NCI-H2171 treated with DMSO at 0.1 percent for 48 hours (cell line): Measurements from ENCODE around the gene WDR93.
A peak's percentile ranks its signal among the peaks of the same experiment; 100 is the strongest.
"Not testable (repeated sequence)": the region's sequence is repeated elsewhere in the genome, so short reads cannot be mapped to it uniquely, and the experiment has no call there.

Experiments
- DNase-seq: peaks from one replicate; lab custom pipeline; 2025; lab: John Stamatoyannopoulos, UW

The WDR93 gene

GRCh38 chr15:89769366-89769765, 78.8 kb downstream of the WDR93 start:
- no peak for DNase-seq

- no peak for DNase-seq
Measured at GRCh38 chr15:89770041-89770440, 79.4 kb downstream of the WDR93 start.

- DNase-seq = peak; percentile 44
Measured at GRCh38 chr15:89772932-89773583, 82.4 kb downstream of the WDR93 start.

- no peak for DNase-seq
Measured at GRCh38 chr15:89774492-89774891, 83.9 kb downstream of the WDR93 start.

GRCh38 chr15:89775815-89776214, 85.2 kb downstream of the WDR93 start:
- no peak for DNase-seq

GRCh38 chr15:89776274-89777072, 85.9 kb downstream of the WDR93 start, which contains the start of gene MESP2:
MESP2 (plus strand) TSS chr15:89776332; CDS start chr15:89776358, 26 bp downstream.
- DNase-seq = peak; percentile 18

- DNase-seq = no peak
Measured at GRCh38 chr15:89777073-89777751, 86.6 kb downstream of the WDR93 start.

GRCh38 chr15:89777782-89778380, 87.3 kb downstream of the WDR93 start:
- no peak for DNase-seq

GRCh38 chr15:89778861-89779260, 88.2 kb downstream of the WDR93 start:
- DNase-seq = no peak

- DNase-seq = no peak
Measured at GRCh38 chr15:89780601-89781000, 90.0 kb downstream of the WDR93 start.

GRCh38 chr15:89781055-89781454, 90.4 kb downstream of the WDR93 start:
- no peak for DNase-seq

GRCh38 chr15:89781891-89782618, 91.4 kb downstream of the WDR93 start:
- DNase-seq = no peak

- DNase-seq = not testable (repeated sequence)
Measured at GRCh38 chr15:89782619-89782950, 92.0 kb downstream of the WDR93 start.

- DNase-seq = no peak
Measured at GRCh38 chr15:89783111-89783860, 92.7 kb downstream of the WDR93 start.

- DNase-seq = no peak
Measured at GRCh38 chr15:89783861-89784685, 93.5 kb downstream of the WDR93 start.

- no peak for DNase-seq
Measured at GRCh38 chr15:89784686-89784960, 94.0 kb downstream of the WDR93 start.

- DNase-seq = no peak
Measured at GRCh38 chr15:89785064-89785773, 94.6 kb downstream of the WDR93 start.

- no peak for DNase-seq
Measured at GRCh38 chr15:89785774-89786140, 95.1 kb downstream of the WDR93 start.

GRCh38 chr15:89787944-89788343, 97.3 kb downstream of the WDR93 start:
- no peak for DNase-seq

GRCh38 chr15:89788585-89788984, 98.0 kb downstream of the WDR93 start:
- not testable (repeated sequence) for DNase-seq
